GM12892 (cell line): ENCODE measurements around the gene TNRC6C.

Experiments
- POLR2A ChIP-seq: IDR thresholded peaks from 2 replicates; pipeline ENCODE4 v1.6.1; 2011; ENCODE audit warnings: low read depth, low read length, control low read depth
- POLR2AphosphoS5 ChIP-seq: IDR thresholded peaks from 2 replicates; pipeline ENCODE4 v1.6.1; 2011; ENCODE audit warnings: low read depth, low read length, control low read depth

DNA sequence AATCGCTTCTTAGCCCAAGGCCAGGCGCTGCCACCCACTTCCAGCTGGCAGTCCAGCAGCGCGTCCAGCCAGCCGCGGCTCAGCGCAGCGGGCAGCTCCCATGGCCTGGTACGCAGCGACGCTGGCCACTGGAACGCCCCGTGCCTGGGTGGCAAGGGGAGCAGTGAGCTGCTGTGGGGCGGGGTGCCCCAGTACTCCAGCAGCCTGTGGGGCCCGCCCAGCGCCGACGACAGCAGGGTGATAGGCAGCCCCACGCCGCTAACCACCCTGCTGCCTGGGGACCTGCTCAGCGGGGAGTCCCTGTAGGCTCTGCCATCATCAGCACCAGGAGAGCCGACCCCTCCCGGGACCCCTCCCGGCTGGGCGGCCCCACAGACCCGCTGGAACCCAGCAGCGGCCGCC, 146.0 kb downstream of the TNRC6C start:
- TF ChIP-seq POLR2AphosphoS5: no peak
- no peak for TF ChIP-seq POLR2A
